SK-N-MC (cell line): ENCODE data around the gene AP3S2.

Experiments used
- EZH2 ChIP-seq: fragments of 200-600 bp; sonication (generic); IDR thresholded peaks from one replicate; pipeline ENCODE4 v1.6.1; 2017; ENCODE audit warnings: antibody characterized with exemption
- FOXP2 ChIP-seq: optimal IDR thresholded peaks from 2 replicates; pipeline ENCODE3; 2011; ENCODE audit warnings: mild to moderate bottlenecking, moderate library complexity; ENCODE audit not compliant: insufficient read depth; ENCODE audit errors: extremely low read length, control extremely low read depth
- POLR2AphosphoS5 ChIP-seq: IDR thresholded peaks from 2 replicates; pipeline ENCODE4 v1.6.1; 2012; ENCODE audit warnings: mild to moderate bottlenecking, low read depth, low read length, borderline replicate concordance

GRCh38 chr15:89855948-89856347 lies 37.8 kb downstream of the AP3S2 start:
- no peak for TF ChIP-seq EZH2
- TF ChIP-seq POLR2AphosphoS5: no peak
- TF ChIP-seq FOXP2: no peak
